ENCODE measurements around the gene ZFR2.
"Not testable (repeated sequence)": the region's sequence is repeated elsewhere in the genome, so short reads cannot be mapped to it uniquely, and the experiment has no call there.

The ZFR2 gene

GRCh38 chr19:3765757-3766156, 103.1 kb downstream of the ZFR2 start:
- not testable (repeated sequence) for H3K27ac ChIP-seq (ENCODE audit: low read depth, low read length); H3K9ac ChIP-seq (ENCODE audit: low read depth, low read length); H3K27me3 ChIP-seq (ENCODE audit: insufficient read depth, low read length); H3K9me3 ChIP-seq (ENCODE audit: insufficient read depth, low read depth, low read length); H3K4me3 ChIP-seq (ENCODE audit: low read length); H3K4me1 ChIP-seq (ENCODE audit: insufficient read depth, low read length)
- WGBS: 91% methylated on average over 5 of the region's 5 CpGs
- H3K36me3 ChIP-seq (ENCODE audit: insufficient read depth, low read length): peaks cover 18% of the 10 kb centered on the region

GRCh38 chr19:3765121-3765520, 103.7 kb downstream of the ZFR2 start:
- no peak overlapping the region for H3K9ac ChIP-seq (ENCODE audit: low read depth, low read length)
- no peak overlapping the region for H3K4me3 ChIP-seq (ENCODE audit: low read length)
- H3K9me3 ChIP-seq (ENCODE audit: insufficient read depth, low read depth, low read length): no peaks in the 10 kb centered on the region
- H3K27ac ChIP-seq (ENCODE audit: low read depth, low read length): no peak overlapping the region
- 97% methylated on average over 12 of the region's 12 CpGs for WGBS
- H3K27me3 ChIP-seq (ENCODE audit: insufficient read depth, low read length): no peaks in the 10 kb centered on the region
- no peaks in the 10 kb centered on the region for H3K4me1 ChIP-seq (ENCODE audit: insufficient read depth, low read length)
- H3K36me3 ChIP-seq (ENCODE audit: insufficient read depth, low read length): peaks cover 18% of the 10 kb centered on the region

- 5% methylated on average over 47 of the region's 47 CpGs for WGBS
- Histone ChIP-seq H3K4me1 (ENCODE audit: insufficient read depth, low read length) (no peaks in the 10 kb centered on the region), H3K4me3 (ENCODE audit: low read length) (peak within 1 kb of the TSS; percentile 81), H3K9me3 (ENCODE audit: insufficient read depth, low read depth, low read length) (no peaks in the 10 kb centered on the region), H3K27me3 (ENCODE audit: insufficient read depth, low read length) (no peaks in the 10 kb centered on the region), H3K9ac (ENCODE audit: low read depth, low read length) (peak within 1 kb of the TSS; percentile 84), H3K27ac (ENCODE audit: low read depth, low read length) (peak within 1 kb of the TSS; percentile 94), H3K36me3 (ENCODE audit: insufficient read depth, low read length) (peaks cover 27% of the 10 kb centered on the region)
Observed at GRCh38 chr19:3762501-3763459, 106.1 kb downstream of the ZFR2 start, which contains the start of gene MRPL54. MRPL54 (plus strand) TSS chr19:3762682; CDS start chr19:3762701, 19 bp downstream.

GRCh38 chr19:3762130-3762473, 106.7 kb downstream of the ZFR2 start:
- Histone ChIP-seq H3K9ac (ENCODE audit: low read depth, low read length) (no peak overlapping the region), H3K9me3 (ENCODE audit: insufficient read depth, low read depth, low read length) (no peaks in the 10 kb centered on the region), H3K4me3 (ENCODE audit: low read length) (peak overlapping the region; percentile 80), H3K4me1 (ENCODE audit: insufficient read depth, low read length) (no peaks in the 10 kb centered on the region), H3K36me3 (ENCODE audit: insufficient read depth, low read length) (peaks cover 25% of the 10 kb centered on the region), H3K27ac (ENCODE audit: low read depth, low read length) (no peak overlapping the region), H3K27me3 (ENCODE audit: insufficient read depth, low read length) (no peaks in the 10 kb centered on the region)
- no CpG with 5 or more reads among the region's 1 CpG for WGBS

- H3K27ac ChIP-seq (ENCODE audit: low read depth, low read length): peak within 1 kb of the TSS; percentile 94
- WGBS: 9% methylated on average over 45 of the region's 45 CpGs
Observed at GRCh38 chr19:3761382-3762129, 107.3 kb downstream of the ZFR2 start, which contains the start of gene APBA3. APBA3 (minus strand) TSS chr19:3761692; CDS start chr19:3760264, 1,428 bp downstream.

GRCh38 chr19:3760871-3761361, 107.9 kb downstream of the ZFR2 start:
- Histone ChIP-seq H3K27ac (ENCODE audit: low read depth, low read length) (no peak overlapping the region), H3K4me3 (ENCODE audit: low read length) (peak overlapping the region; percentile 81), H3K27me3 (ENCODE audit: insufficient read depth, low read length) (no peaks in the 10 kb centered on the region)

More at GRCh38 chr19:3761382-3762129, 107.3 kb downstream of the ZFR2 start, which contains the start of gene APBA3:
- H3K36me3 ChIP-seq (ENCODE audit: insufficient read depth, low read length): peaks cover 27% of the 10 kb centered on the region
- H3K27me3 ChIP-seq (ENCODE audit: insufficient read depth, low read length): no peaks in the 10 kb centered on the region
- no peaks in the 10 kb centered on the region for H3K9me3 ChIP-seq (ENCODE audit: insufficient read depth, low read depth, low read length)
- peak within 1 kb of the TSS; percentile 81 for H3K4me3 ChIP-seq (ENCODE audit: low read length)
- H3K9ac ChIP-seq (ENCODE audit: low read depth, low read length): peak within 1 kb of the TSS; percentile 84
- no peaks in the 10 kb centered on the region for H3K4me1 ChIP-seq (ENCODE audit: insufficient read depth, low read length)

GRCh38 chr19:3759482-3760254, 109.2 kb downstream of the ZFR2 start:
- peaks cover 21% of the 10 kb centered on the region for H3K36me3 ChIP-seq (ENCODE audit: insufficient read depth, low read length)
- H3K27me3 ChIP-seq (ENCODE audit: insufficient read depth, low read length): no peaks in the 10 kb centered on the region
- H3K9me3 ChIP-seq (ENCODE audit: insufficient read depth, low read depth, low read length): no peaks in the 10 kb centered on the region
- H3K9ac ChIP-seq (ENCODE audit: low read depth, low read length): no peak overlapping the region
- WGBS: 94% methylated on average over 19 of the region's 19 CpGs
- no peak overlapping the region for H3K27ac ChIP-seq (ENCODE audit: low read depth, low read length)
- H3K4me1 ChIP-seq (ENCODE audit: insufficient read depth, low read length): no peaks in the 10 kb centered on the region
- no peak overlapping the region for H3K4me3 ChIP-seq (ENCODE audit: low read length)

More at GRCh38 chr19:3760871-3761361, 107.9 kb downstream of the ZFR2 start:
- WGBS: 47% methylated on average over 7 of the region's 7 CpGs
- Histone ChIP-seq H3K4me1 (ENCODE audit: insufficient read depth, low read length) (no peaks in the 10 kb centered on the region), H3K9ac (ENCODE audit: low read depth, low read length) (peak overlapping the region; percentile 77), H3K36me3 (ENCODE audit: insufficient read depth, low read length) (peaks cover 24% of the 10 kb centered on the region), H3K9me3 (ENCODE audit: insufficient read depth, low read depth, low read length) (no peaks in the 10 kb centered on the region)

- not testable (repeated sequence) for H3K4me3 ChIP-seq (ENCODE audit: low read length); H3K27me3 ChIP-seq (ENCODE audit: insufficient read depth, low read length); H3K9me3 ChIP-seq (ENCODE audit: insufficient read depth, low read depth, low read length); H3K27ac ChIP-seq (ENCODE audit: low read depth, low read length); H3K4me1 ChIP-seq (ENCODE audit: insufficient read depth, low read length); H3K9ac ChIP-seq (ENCODE audit: low read depth, low read length)
- peaks cover 21% of the 10 kb centered on the region for H3K36me3 ChIP-seq (ENCODE audit: insufficient read depth, low read length)
- 96% methylated on average over 13 of the region's 13 CpGs for WGBS
Observed at GRCh38 chr19:3758297-3758696, 110.5 kb downstream of the ZFR2 start.

GRCh38 chr19:3757705-3758104, 111.1 kb downstream of the ZFR2 start:
- 96% methylated on average over 7 of the region's 7 CpGs for WGBS
- not testable (repeated sequence) for H3K4me3 ChIP-seq (ENCODE audit: low read length); H3K4me1 ChIP-seq (ENCODE audit: insufficient read depth, low read length); H3K9ac ChIP-seq (ENCODE audit: low read depth, low read length); H3K27ac ChIP-seq (ENCODE audit: low read depth, low read length); H3K9me3 ChIP-seq (ENCODE audit: insufficient read depth, low read depth, low read length); H3K27me3 ChIP-seq (ENCODE audit: insufficient read depth, low read length)
- H3K36me3 ChIP-seq (ENCODE audit: insufficient read depth, low read length): peaks cover 21% of the 10 kb centered on the region
